Transverse colon (tissue), 4 donors: ENCODE measurements around the gene IL19. TPM values are rescaled to one million over a fixed set of nuclear protein-coding genes. Genes with fewer than 3 reads are reported as not detected.

Experiments
- DNase-seq: peaks from one replicate; pipeline ENCODE4 v3.0.0-alpha.2; 2019
- H3K27ac ChIP-seq, 4 donors: fragments of 200-600 bp; sonication (generic); 2 replicates each; pipeline ENCODE4 v1.5.1; 2016 to 2018; ENCODE audit warnings: inconsistent platforms in 4 of 4
- H3K27me3 ChIP-seq: fragments of 200-600 bp; sonication (generic); 2 replicates; pipeline ENCODE4 v1.5.1; 2017; ENCODE audit warnings: inconsistent platforms
- H3K36me3 ChIP-seq, 4 donors: fragments of 200-600 bp; sonication (generic); 2 replicates each; pipeline ENCODE4 v1.5.1; 2017 to 2019; ENCODE audit warnings: inconsistent platforms in 4 of 4
- H3K4me1 ChIP-seq, 4 donors: fragments of 200-600 bp; sonication (generic); 2 replicates each; pipeline ENCODE4 v1.5.1; 2017 to 2020; ENCODE audit warnings: inconsistent platforms in 4 of 4
- H3K4me3 ChIP-seq, 4 donors: fragments of 200-600 bp; sonication (generic); 1 replicate in 1 of 4; 2 replicates in 3 of 4; pipeline versions ENCODE4 v1.5.1 to v1.6.1; 2017 to 2019; ENCODE audit warnings: inconsistent platforms in 4 of 4
- H3K9me3 ChIP-seq, 2 donors: fragments of 200-600 bp; sonication (generic); 2 replicates each; pipeline ENCODE4 v1.5.1; 2017 to 2019; ENCODE audit warnings: inconsistent platforms in 2 of 2
- CTCF ChIP-seq, 5 experiments: fragments of 200-600 bp in 3 of 5; fragments of 450-650 bp in 2 of 5; sonication (generic) in 3 of 5; IDR thresholded peaks; 1 replicate in 2 of 5; 2 replicates in 3 of 5; pipeline ENCODE4 v1.5.1; 2016 to 2017; ENCODE audit warnings: antibody characterized with exemption in 5 of 5, inconsistent platforms in 3 of 5, mild to moderate bottlenecking in 2 of 5, moderate library complexity in 1 of 5
- EP300 ChIP-seq: sonication (generic); formaldehyde crosslinking; IDR thresholded peaks from one replicate; pipeline ENCODE4 v1.6.1; 2017; ENCODE audit warnings: antibody characterized with exemption, low read depth
- POLR2A ChIP-seq: fragments of 450-650 bp; IDR thresholded peaks from one replicate; pipeline ENCODE4 v1.6.1; 2016; ENCODE audit warnings: antibody characterized with exemption, mild to moderate bottlenecking, moderate library complexity
- POLR2AphosphoS5 ChIP-seq, 3 donors: sonication (generic); formaldehyde crosslinking; IDR thresholded peaks; one replicate each; pipeline ENCODE4 v1.6.1; 2016; ENCODE audit warnings: antibody characterized with exemption in 3 of 3
- WGBS, 2 donors: methylation state at CpG; one replicate each; pipeline ENCODE4 v1.1.5; 2018; ENCODE audit warnings: low coverage in 1 of 2; 5-methylcytosine and 5-hydroxymethylcytosine counted together
- in situ Hi-C, 4 donors: fragments of 200-750 bp; cut with MboI; loops; one replicate each; pipeline versions ENCODE4 v1.15.0 to v1.15.1; 2017; ENCODE audit warnings: low sequenced_read_pairs in 3 of 4, low pct_ligation_motif_present in 1 of 4, low pct_unique_long_range_greater_than_20kb in 1 of 4
- intact Hi-C: fragments of 100-400 bp; cut with DNase I; formaldehyde crosslinking; loops from one replicate; pipeline ENCODE4 v1.15.1; 2023; ENCODE audit warnings: low total_unique reads
- total RNA-seq, 4 donors: library from RNA; depleted of rRNA; stranded (reverse); fragments of >200 nt; gene quantifications; one replicate each; pipeline ENCODE4 v1.1.0, GENCODE V29; 2016

Gene IL19
- total RNA-seq, 4 donors from 2014 or later: not detected

- WGBS, 2 donors: 14 to 76% methylated on average over 1 to 4 of the region's 4 CpGs
- Histone ChIP-seq H3K4me3 (no peak overlapping the region), H3K36me3 (no peaks in the 10 kb centered on the region), H3K9me3 (no peaks in the 10 kb centered on the region), H3K4me1 (peaks cover 0 to 4% (median 0%) of the 10 kb centered on the region in 4 donors), H3K27me3 (no peaks in the 10 kb centered on the region), H3K27ac (no peak overlapping the region)
- intact Hi-C loops (no loop called here), in situ Hi-C loops (no loop called here)
- DNase-seq: no peak
- no peak for TF ChIP-seq POLR2A
- no peak for TF ChIP-seq POLR2AphosphoS5 (IDR thresholded peaks at IDR 0.05)
- TF ChIP-seq EP300: no peak
- TF ChIP-seq CTCF (IDR thresholded peaks at IDR 0.05): no peak
Measured at GRCh38 chr1:206821493-206821892, 50.9 kb downstream of the IL19 start.

- DNase-seq: no peak
- Histone ChIP-seq H3K27me3 (no peaks in the 10 kb centered on the region), H3K4me1 (peaks cover 0 to 4% (median 0%) of the 10 kb centered on the region in 4 donors), H3K27ac (no peak overlapping the region), H3K36me3 (no peaks in the 10 kb centered on the region), H3K4me3 (no peak overlapping the region), H3K9me3 (no peaks in the 10 kb centered on the region)
- intact Hi-C loops: no loop called here
- WGBS, 2 donors: 75 to 88% methylated on average over 1 to 5 of the region's 5 CpGs
- no peak for TF ChIP-seq EP300
- no peak for TF ChIP-seq POLR2AphosphoS5 (IDR thresholded peaks at IDR 0.05)
- TF ChIP-seq CTCF (IDR thresholded peaks at IDR 0.05): no peak
- TF ChIP-seq POLR2A: no peak
- in situ Hi-C loops: no loop called here
Measured at GRCh38 chr1:206823727-206824126, 53.2 kb downstream of the IL19 start.

- in situ Hi-C loops (no loop called here), intact Hi-C loops (no loop called here)
- 68 to 76% methylated on average over 2 to 3 of the region's 3 CpGs for WGBS, 2 donors
- H3K4me3 ChIP-seq: no peak overlapping the region
- H3K27me3 ChIP-seq: no peaks in the 10 kb centered on the region
- no peaks in the 10 kb centered on the region for H3K9me3 ChIP-seq
- H3K27ac ChIP-seq: no peak overlapping the region
- no peaks in the 10 kb centered on the region for H3K36me3 ChIP-seq
- H3K4me1 ChIP-seq: peaks cover 0 to 4% (median 0%) of the 10 kb centered on the region in 4 donors
- no peak for DNase-seq
- TF ChIP-seq CTCF (IDR thresholded peaks at IDR 0.05) (no peak), EP300 (no peak), POLR2AphosphoS5 (IDR thresholded peaks at IDR 0.05) (no peak), POLR2A (no peak)
Measured at GRCh38 chr1:206824331-206824730, 53.8 kb downstream of the IL19 start.

- H3K4me3 ChIP-seq: no peak overlapping the region
- intact Hi-C loops: no loop called here
- DNase-seq: no peak
- no peak for TF ChIP-seq CTCF (IDR thresholded peaks at IDR 0.05)
- TF ChIP-seq EP300: no peak
- no peak overlapping the region for H3K27ac ChIP-seq
- H3K9me3 ChIP-seq: no peaks in the 10 kb centered on the region
- in situ Hi-C loops: no loop called here
- H3K36me3 ChIP-seq: no peaks in the 10 kb centered on the region
- H3K27me3 ChIP-seq: no peaks in the 10 kb centered on the region
- H3K4me1 ChIP-seq: peaks cover 0 to 9% (median 0%) of the 10 kb centered on the region in 4 donors
- WGBS, 2 donors: 60% methylated on average over 4 of the region's 4 CpGs; no CpG with 5 or more reads in 1 of the 2 donors
Measured at GRCh38 chr1:206826394-206826793, 55.8 kb downstream of the IL19 start.
